Brain microvascular endothelial cell (primary cell): ENCODE measurements around the gene MSI2.

Source experiments
- DNase-seq: peaks from one replicate; pipeline ENCODE4 v3.0.0-alpha.2; 2020
- H3K27ac ChIP-seq: fragments of 250-450 bp; sonication (Bioruptor Pico); 2 replicates; pipeline ENCODE4 v1.5.1; 2020; ENCODE audit warnings: mild to moderate bottlenecking, moderate library complexity
- H3K27me3 ChIP-seq: fragments of 250-450 bp; sonication (Bioruptor Pico); replicated peaks from 2 replicates; pipeline ENCODE4 v1.5.1; 2020; ENCODE audit warnings: mild to moderate bottlenecking
- H3K36me3 ChIP-seq: fragments of 250-450 bp; sonication (Bioruptor Pico); replicated peaks from 2 replicates; pipeline ENCODE4 v1.5.1; 2020; ENCODE audit warnings: mild to moderate bottlenecking
- H3K4me3 ChIP-seq: 2 replicates; pipeline ENCODE4 v1.5.1; 2011; ENCODE audit warnings: low read depth, mild to moderate bottlenecking, control low read depth, low read length, moderate library complexity
- CTCF ChIP-seq: IDR thresholded peaks from 2 replicates; pipeline ENCODE4 v1.5.1; 2011; ENCODE audit warnings: low read depth, mild to moderate bottlenecking, moderate library complexity, low read length, control low read depth, inconsistent platforms; ENCODE audit errors: missing control alignments
- in situ Hi-C: cut with HindIII; loops from 2 replicates; pipeline ENCODE4 v1.10.0; 2017; ENCODE audit warnings: low sequenced_read_pairs, low pct_ligation_motif_present

MSI2 gene

GRCh38 chr17:57356153-57356718, 99.9 kb downstream of the MSI2 start:
- no peak for DNase-seq
- Histone ChIP-seq H3K27me3 (no peaks in the 10 kb centered on the region), H3K36me3 (no peaks in the 10 kb centered on the region), H3K4me3 (no peak overlapping the region), H3K27ac (no peak overlapping the region)
- no peak for TF ChIP-seq CTCF
- in situ Hi-C loops, result no loop called here

DNA sequence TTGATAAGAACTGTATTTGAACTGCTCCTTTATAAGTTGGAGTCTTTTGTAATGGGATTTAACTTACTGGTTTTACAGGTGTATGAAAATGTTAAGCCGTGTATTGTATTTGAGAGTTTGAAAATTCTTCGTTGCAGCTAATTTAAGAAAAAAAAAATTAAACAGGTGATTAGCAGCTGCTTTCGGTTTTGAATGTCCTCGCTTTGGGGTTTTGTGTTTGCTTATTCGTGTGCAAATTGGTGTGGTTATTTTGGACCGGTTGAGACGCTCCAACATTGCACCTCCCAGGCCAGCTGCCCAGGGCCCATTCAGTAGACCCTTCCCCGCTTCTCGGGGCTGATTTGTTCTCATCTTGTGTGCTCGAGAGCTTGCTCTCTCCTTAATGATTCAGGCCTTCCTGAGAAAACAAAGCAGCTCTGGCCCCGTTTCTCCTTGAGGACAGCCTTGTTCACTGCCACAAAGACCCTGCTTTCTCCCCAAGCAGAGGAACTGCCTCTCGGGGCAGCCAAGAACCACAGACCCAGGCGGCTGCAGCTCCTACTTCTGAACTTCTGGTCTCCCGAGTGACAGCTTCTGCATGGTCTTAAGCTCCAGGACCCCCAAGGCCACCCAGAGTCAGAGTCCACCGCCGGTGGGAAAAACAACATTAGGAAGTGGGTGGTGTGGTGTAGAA, 100.5 kb downstream of the MSI2 start:
- H3K36me3 ChIP-seq, result no peaks in the 10 kb centered on the region
- DNase-seq, result no peak
- no peaks in the 10 kb centered on the region for H3K27me3 ChIP-seq
- H3K27ac ChIP-seq, result no peak overlapping the region
- no peak for TF ChIP-seq CTCF
- H3K4me3 ChIP-seq, result peak overlapping the region; percentile 22
- in situ Hi-C loops, result no loop called here

- Histone ChIP-seq H3K27ac (no peak overlapping the region), H3K36me3 (no peaks in the 10 kb centered on the region), H3K4me3 (no peak overlapping the region), H3K27me3 (no peaks in the 10 kb centered on the region)
- no peak for TF ChIP-seq CTCF
- no peak for DNase-seq
- in situ Hi-C loops, result no loop called here
Measured at GRCh38 chr17:57357392-57357784, 101.1 kb downstream of the MSI2 start.

DNA sequence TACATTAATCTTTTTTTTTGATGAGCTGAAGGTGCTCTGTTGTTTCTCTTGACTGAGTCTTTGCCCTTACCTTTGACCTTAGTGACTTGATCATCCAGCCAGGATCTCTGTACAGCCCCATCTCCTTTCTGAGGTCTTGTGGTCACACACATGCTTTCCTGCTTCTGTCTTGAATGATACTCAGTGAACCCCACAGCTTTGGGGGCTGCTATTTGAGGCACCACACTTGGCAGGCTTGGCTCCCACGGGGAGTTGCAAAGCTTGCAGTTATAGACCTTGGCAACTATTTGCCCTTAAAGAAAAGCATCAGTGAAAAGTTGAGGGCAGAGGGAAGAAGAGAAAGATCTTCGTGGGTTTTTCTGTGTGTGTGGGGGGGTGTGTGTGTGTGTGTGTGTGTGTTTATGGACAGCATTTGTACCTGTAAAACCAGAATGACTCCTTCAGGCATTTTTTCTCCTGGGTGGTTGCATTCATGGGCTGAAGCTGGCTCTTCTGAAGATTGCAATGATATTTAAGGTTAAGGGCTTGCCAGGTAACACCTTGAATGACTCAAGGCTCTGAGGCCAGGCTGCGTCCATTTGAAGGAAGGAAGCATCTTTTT, 101.6 kb downstream of the MSI2 start:
- TF ChIP-seq CTCF, result no peak
- Histone ChIP-seq H3K27me3 (no peaks in the 10 kb centered on the region), H3K27ac (no peak overlapping the region), H3K36me3 (no peaks in the 10 kb centered on the region), H3K4me3 (no peak overlapping the region)
- in situ Hi-C loops, result no loop called here
- DNase-seq, result no peak

GRCh38 chr17:57360266-57360665, 103.9 kb downstream of the MSI2 start:
- no peak for TF ChIP-seq CTCF
- no peak for DNase-seq
- Histone ChIP-seq H3K36me3 (no peaks in the 10 kb centered on the region), H3K27me3 (no peaks in the 10 kb centered on the region), H3K4me3 (no peak overlapping the region), H3K27ac (no peak overlapping the region)
- in situ Hi-C loops, result no loop called here
